ENCODE results near the gene HIPK2. TPM values are rescaled to one million over a fixed set of nuclear protein-coding genes. Genes with fewer than 3 reads are reported as not detected.
A peak's percentile ranks its signal among the peaks of the same experiment; 100 is the strongest.

Gene HIPK2
- total RNA-seq, 1 donor from 2014 or later: 23.0 TPM

DNA sequence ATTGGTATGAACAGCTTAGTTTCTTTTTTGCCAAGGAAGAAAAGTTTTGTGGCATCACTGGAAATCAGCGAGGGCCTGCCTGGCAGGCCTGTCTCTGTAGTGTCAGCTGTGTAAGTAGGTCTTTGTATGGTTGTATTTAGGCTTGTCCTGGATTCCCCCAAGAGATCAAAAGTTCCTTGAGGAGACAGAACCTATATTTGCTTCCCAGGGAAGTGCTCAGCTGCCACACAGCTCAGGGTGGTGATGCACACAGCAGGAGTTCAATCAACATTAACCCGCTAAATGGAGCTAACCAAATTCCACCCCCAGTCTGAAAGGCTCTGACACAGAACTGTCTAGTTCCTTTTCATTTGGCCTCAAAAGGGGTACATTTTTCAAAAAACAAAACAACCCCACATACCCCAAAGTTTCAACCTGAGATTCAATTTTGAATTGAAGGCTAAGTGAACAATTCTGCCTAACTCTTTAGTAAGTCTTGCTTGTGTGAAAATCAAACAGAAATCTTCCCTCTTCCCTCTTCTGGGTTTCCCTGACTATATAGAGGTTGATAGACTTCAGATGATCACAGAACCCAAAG lies 129.9 kb downstream of the HIPK2 start:
- Mint-ChIP-seq H3K4me1 (peaks cover 39% of the 10 kb centered on the region), H3K4me3 (peak overlapping the region; percentile 72), H3K9me3 (no peaks in the 10 kb centered on the region), H3K27ac (no peak overlapping the region), H3K27me3 (no peaks in the 10 kb centered on the region), H3K36me3 (ENCODE audit: low read depth) (peaks cover 3% of the 10 kb centered on the region)
- POLR2A ChIA-PET: interaction anchor here (1.5 to 1.7 kb wide), 2 partner anchors 14 to 26 kb away, joined by 4 to 5 read pairs; no protein-coding TSS in a partner anchor
- TF ChIP-seq, protein P1, sequence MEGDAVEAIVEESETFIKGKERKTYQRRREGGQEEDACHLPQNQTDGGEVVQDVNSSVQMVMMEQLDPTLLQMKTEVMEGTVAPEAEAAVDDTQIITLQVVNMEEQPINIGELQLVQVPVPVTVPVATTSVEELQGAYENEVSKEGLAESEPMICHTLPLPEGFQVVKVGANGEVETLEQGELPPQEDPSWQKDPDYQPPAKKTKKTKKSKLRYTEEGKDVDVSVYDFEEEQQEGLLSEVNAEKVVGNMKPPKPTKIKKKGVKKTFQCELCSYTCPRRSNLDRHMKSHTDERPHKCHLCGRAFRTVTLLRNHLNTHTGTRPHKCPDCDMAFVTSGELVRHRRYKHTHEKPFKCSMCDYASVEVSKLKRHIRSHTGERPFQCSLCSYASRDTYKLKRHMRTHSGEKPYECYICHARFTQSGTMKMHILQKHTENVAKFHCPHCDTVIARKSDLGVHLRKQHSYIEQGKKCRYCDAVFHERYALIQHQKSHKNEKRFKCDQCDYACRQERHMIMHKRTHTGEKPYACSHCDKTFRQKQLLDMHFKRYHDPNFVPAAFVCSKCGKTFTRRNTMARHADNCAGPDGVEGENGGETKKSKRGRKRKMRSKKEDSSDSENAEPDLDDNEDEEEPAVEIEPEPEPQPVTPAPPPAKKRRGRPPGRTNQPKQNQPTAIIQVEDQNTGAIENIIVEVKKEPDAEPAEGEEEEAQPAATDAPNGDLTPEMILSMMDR (IDR thresholded peaks at IDR 0.05): no peak
- ATAC-seq (ENCODE audit: low read depth) (no peak), DNase-seq (no peak)
- CTCF ChIA-PET: interaction anchor here (1.0 to 9.1 kb wide), 15 partner anchors 12 to 656 kb away, joined by 3 to 179 read pairs (median 4); partner anchors contain the start of gene HIPK2
- intact Hi-C loops (cut with micrococcal nuclease): loop anchor here (2.0 to 5.0 kb wide), 7 partner anchors 45 to 695 kb away; no protein-coding TSS in a partner anchor

DNA sequence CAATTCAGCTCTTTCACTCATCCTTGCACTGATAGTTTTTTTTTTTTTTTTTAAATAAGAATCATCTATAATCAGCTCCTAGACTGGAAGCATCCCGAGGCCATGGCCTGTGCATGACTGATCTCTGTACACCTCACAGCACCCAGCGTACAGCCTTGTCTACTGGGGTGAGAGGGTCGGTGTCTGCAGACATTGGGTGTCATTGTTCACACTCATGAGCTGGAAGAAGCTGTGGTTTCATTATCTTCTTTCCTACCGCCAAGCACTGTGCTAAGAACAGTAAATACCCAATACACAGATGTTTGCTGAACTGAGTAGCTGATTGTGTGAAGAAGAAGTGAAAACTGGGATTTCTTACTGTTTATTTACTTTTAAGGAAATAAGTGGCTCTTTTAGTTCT lies 130.7 kb downstream of the HIPK2 start:
- intact Hi-C loops (cut with micrococcal nuclease): loop anchor here (2.0 to 5.0 kb wide), 7 partner anchors 44 to 696 kb away; no protein-coding TSS in a partner anchor
- DNase-seq (no peak), ATAC-seq (ENCODE audit: low read depth) (no peak)
- peaks cover 39% of the 10 kb centered on the region for H3K4me1 Mint-ChIP-seq
- TF ChIP-seq, protein P1 (IDR thresholded peaks at IDR 0.05): no peak
- ChIA-PET CTCF (interaction anchor here (0.7 to 9.1 kb wide), 22 partner anchors 13 to 697 kb away, joined by 3 to 179 read pairs (median 4); partner anchors contain the start of gene HIPK2), POLR2A (interaction anchor here (1.7 kb wide), 1 partner anchor 15 kb away, joined by 4 read pairs; no protein-coding TSS in a partner anchor)
- peaks cover 3% of the 10 kb centered on the region for H3K36me3 Mint-ChIP-seq (ENCODE audit: low read depth)
- H3K9me3 Mint-ChIP-seq: no peaks in the 10 kb centered on the region
- no peak overlapping the region for H3K4me3 Mint-ChIP-seq
- H3K27ac Mint-ChIP-seq: no peak overlapping the region
- H3K27me3 Mint-ChIP-seq: no peaks in the 10 kb centered on the region

DNA sequence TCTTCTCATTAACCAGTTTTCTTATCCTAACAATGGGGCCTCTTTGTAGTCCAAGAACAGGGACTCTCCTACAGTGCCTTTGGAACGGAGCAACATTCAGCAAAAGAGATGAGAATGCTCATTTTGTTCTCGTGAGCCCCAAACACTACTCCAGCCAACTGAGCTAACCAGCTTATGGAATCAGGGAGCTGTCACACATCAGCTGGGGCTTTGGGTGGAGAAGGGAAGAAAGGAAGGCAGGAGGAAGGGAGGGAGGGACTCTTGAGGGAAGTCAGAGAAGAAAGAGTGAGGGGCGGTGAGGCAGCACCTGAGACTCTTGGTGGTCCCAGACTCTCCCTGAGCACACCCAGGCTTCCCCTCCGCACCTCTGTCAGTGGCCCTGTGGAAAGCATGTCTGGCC lies 131.2 kb downstream of the HIPK2 start:
- Mint-ChIP-seq H3K9me3 (no peaks in the 10 kb centered on the region), H3K4me3 (no peak overlapping the region), H3K36me3 (ENCODE audit: low read depth) (peaks cover 3% of the 10 kb centered on the region), H3K27ac (no peak overlapping the region), H3K4me1 (peaks cover 39% of the 10 kb centered on the region), H3K27me3 (no peaks in the 10 kb centered on the region)
- intact Hi-C loops (cut with micrococcal nuclease): loop anchor here (1.0 to 5.0 kb wide), 11 partner anchors 44 to 696 kb away; no protein-coding TSS in a partner anchor
- ATAC-seq (ENCODE audit: low read depth): no peak
- POLR2A ChIA-PET: interaction anchor here (0.6 kb wide), 1 partner anchor 127 kb away, joined by 7 read pairs; no protein-coding TSS in a partner anchor
- CTCF ChIA-PET: interaction anchor here (0.7 to 9.1 kb wide), 20 partner anchors 14 to 698 kb away, joined by 3 to 179 read pairs (median 5); partner anchors contain the start of gene HIPK2
- DNase-seq: no peak
- TF ChIP-seq, protein P1 (IDR thresholded peaks at IDR 0.05): no peak

DNA sequence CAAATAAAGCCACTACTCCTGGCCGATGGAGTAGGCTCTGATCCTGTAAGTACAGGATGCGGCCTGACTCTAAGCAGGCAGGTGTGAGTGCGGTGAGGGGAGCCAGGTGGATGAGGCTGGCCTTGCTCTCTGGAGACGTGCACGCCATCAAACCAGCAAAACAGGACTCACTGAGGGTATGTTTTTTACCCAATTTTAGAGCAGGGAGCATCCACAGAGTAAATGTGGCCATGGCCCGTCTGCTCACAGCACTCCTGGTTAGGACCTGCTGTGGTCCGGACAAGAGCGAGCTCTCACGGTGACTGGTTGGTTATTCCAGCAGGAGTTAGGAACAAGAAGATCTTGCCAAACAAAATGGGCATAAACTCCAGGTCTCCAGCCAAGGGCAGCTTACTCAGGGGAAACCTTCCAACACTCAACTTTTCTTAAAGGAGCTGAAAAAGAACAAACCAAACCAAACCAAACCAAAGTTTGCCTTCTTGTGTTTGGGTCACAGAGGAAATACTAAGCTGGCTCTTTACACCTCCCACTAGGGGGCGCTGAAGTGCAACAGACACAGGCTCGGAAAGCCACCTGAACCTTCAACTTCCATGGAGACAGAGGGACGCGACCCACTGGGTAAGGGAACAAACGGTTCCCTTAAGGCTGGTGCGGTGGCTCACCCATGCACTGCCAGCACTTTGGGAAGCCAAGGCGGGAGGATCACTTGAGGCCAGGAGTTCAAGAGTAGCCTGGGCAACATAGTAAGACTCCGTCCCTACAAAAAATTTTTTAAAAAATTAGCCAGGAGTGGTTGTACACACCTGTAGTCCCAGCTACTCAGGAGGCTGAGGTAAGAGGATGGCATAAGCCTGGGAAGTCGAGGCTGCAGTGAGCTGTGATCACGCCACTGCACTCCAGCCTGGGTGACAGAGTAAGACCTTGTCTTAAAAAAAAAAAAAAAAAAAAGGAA lies 131.9 kb downstream of the HIPK2 start:
- peaks cover 3% of the 10 kb centered on the region for H3K36me3 Mint-ChIP-seq (ENCODE audit: low read depth)
- H3K27ac Mint-ChIP-seq: no peak overlapping the region
- DNase-seq (peak; percentile 65), ATAC-seq (ENCODE audit: low read depth) (peak; percentile 59)
- TF ChIP-seq, protein P1 (IDR thresholded peaks at IDR 0.05): peak; percentile 79
- no peaks in the 10 kb centered on the region for H3K9me3 Mint-ChIP-seq
- POLR2A ChIA-PET: interaction anchor here (0.6 to 1.1 kb wide), 4 partner anchors 128 to 745 kb away, joined by 3 to 7 read pairs (median 5); partner anchors contain the start of gene HIPK2
- no peaks in the 10 kb centered on the region for H3K27me3 Mint-ChIP-seq
- CTCF ChIA-PET: interaction anchor here (0.6 to 9.1 kb wide), 31 partner anchors 9 to 697 kb away, joined by 3 to 179 read pairs (median 4); no protein-coding TSS in a partner anchor
- no peak overlapping the region for H3K4me3 Mint-ChIP-seq
- H3K4me1 Mint-ChIP-seq: peaks cover 39% of the 10 kb centered on the region
- intact Hi-C loops (cut with micrococcal nuclease): loop anchor here (1.0 to 5.0 kb wide), 11 partner anchors 43 to 697 kb away; no protein-coding TSS in a partner anchor

Data from activated B cell treated with CpG ODN at 0.5 μM for 24 hours (primary cell).